Fibroblast of lung (primary cell): Measurements from ENCODE around the gene MTERF4.

Experiments
- CTCF ChIP-seq, 2 donors: IDR thresholded peaks in 1 of 2; conservative IDR thresholded peaks in 1 of 2; 1 replicate in 1 of 2; 2 replicates in 1 of 2; pipeline ENCODE4 v1.5.1; 2011 to 2012; ENCODE audit warnings: low read length in 2 of 2, control low read depth in 1 of 2, inconsistent platforms in 1 of 2, low read depth in 1 of 2, mild to moderate bottlenecking in 1 of 2
- EZH2 ChIP-seq: IDR thresholded peaks from 2 replicates; pipeline ENCODE4 v1.5.1; 2012; ENCODE audit warnings: low read length, control low read depth, mild to moderate bottlenecking; ENCODE audit errors: missing control alignments

- TF ChIP-seq CTCF (conservative IDR thresholded peaks at IDR 0.05 in 1 of 2, IDR thresholded peaks at IDR 0.05 in 1 of 2; ENCODE audit: low read depth in 1 of 2, low read length in 2 of 2) (no peak), EZH2 (no peak)
Observed at GRCh38 chr2:241136661-241137260, 34.7 kb upstream of the MTERF4 start.
